Vagina (tissue), 2 donors: ENCODE data around the gene TMEM269. TPM values are rescaled to one million over a fixed set of nuclear protein-coding genes. Genes with fewer than 3 reads are reported as not detected.

Experiments
- DNase-seq, 2 donors: peaks; one replicate each; pipeline ENCODE4 v3.0.0-alpha.2; 2017; ENCODE audit errors: extremely low spot score in 2 of 2
- H3K27ac ChIP-seq: fragments of 200-600 bp; sonication (generic); one replicate; pipeline ENCODE4 v1.5.1; 2019
- H3K27me3 ChIP-seq: fragments of 200-600 bp; sonication (generic); one replicate; pipeline ENCODE4 v1.5.1; 2019
- H3K36me3 ChIP-seq, 2 donors: fragments of 200-600 bp; sonication (generic); one replicate each; pipeline ENCODE4 v1.5.1; 2017 to 2019
- H3K4me1 ChIP-seq: fragments of 200-600 bp; sonication (generic); one replicate; pipeline ENCODE4 v1.5.1; 2019
- H3K4me3 ChIP-seq, 2 donors: fragments of 200-600 bp; sonication (generic); 1 replicate in 1 of 2; 2 replicates in 1 of 2; pipeline ENCODE4 v1.5.1; 2016 to 2019
- H3K9me3 ChIP-seq: fragments of 200-600 bp; sonication (generic); one replicate; pipeline ENCODE4 v1.5.1; 2019
- POLR2A ChIP-seq, 2 donors: fragments of 450-650 bp; IDR thresholded peaks; one replicate each; pipeline ENCODE4 v1.6.1; 2017; ENCODE audit warnings: antibody characterized with exemption in 2 of 2, mild to moderate bottlenecking in 2 of 2, moderate library complexity in 2 of 2
- POLR2AphosphoS5 ChIP-seq, 2 donors: sonication (generic); formaldehyde crosslinking; IDR thresholded peaks; one replicate each; pipeline ENCODE4 v1.9.0; 2017; ENCODE audit warnings: antibody characterized with exemption in 2 of 2, mild to moderate bottlenecking in 2 of 2, low read depth in 1 of 2; ENCODE audit not compliant: insufficient read depth in 1 of 2
- intact Hi-C: fragments of 100-400 bp; cut with DNase I; formaldehyde crosslinking; loops from one replicate; pipeline ENCODE4 v1.15.1; 2023
- total RNA-seq: library from RNA; depleted of rRNA; stranded (reverse); fragments of >200 nt; gene quantifications from one replicate; pipeline ENCODE4 v1.2.3, GENCODE V29; 2016
- TF ChIP-seq, protein P1 (sequence below), 3 experiments: fragments of 450-650 bp in 2 of 3; fragments of 200-600 bp in 1 of 3; sonication (generic) in 1 of 3; IDR thresholded peaks; one replicate each; pipeline ENCODE4 v1.5.1; 2017 to 2019; ENCODE audit warnings: antibody characterized with exemption in 3 of 3, mild to moderate bottlenecking in 2 of 3, moderate library complexity in 2 of 3

Gene TMEM269
- total RNA-seq, 1 donor from 2014 or later = not detected

DNA sequence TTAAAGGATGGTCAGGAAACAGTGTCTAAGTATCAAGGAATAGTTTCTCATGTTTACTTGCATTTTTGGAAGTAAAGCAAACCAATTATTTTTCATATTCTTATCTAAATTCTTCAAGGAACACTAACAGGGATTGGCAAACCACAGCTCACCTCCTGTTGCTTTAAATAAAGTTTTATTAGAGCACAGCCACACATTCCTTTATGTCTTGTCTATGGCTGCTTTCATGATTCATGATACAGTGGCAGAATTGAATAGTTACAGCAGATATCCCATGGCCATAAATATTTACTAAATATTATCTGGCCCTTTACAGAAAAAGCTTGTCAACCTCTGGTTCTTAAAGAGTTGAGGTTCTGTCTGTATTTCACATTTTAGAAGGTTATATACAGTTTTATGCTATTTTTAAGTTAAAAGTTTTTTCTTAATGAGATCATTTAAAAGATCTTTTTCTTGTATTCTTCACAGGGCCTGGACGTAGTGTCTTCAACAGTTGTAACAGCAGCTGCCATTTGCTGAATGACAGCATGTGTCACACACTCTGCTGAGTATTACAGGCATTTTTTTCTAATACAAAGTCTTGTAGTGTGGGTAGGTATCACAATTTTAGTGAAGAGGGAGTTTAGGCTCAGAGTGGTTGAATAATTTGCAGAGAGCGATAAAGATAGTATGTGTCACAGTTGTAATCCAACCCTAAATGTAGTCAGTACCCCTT, 64.2 kb downstream of the TMEM269 start:
- Histone ChIP-seq H3K4me3 (no peak overlapping the region), H3K9me3 (no peaks in the 10 kb centered on the region), H3K36me3 (peaks cover 0 to 28% of the 10 kb centered on the region in 2 donors), H3K27me3 (no peaks in the 10 kb centered on the region), H3K27ac (no peak overlapping the region), H3K4me1 (peaks cover 40% of the 10 kb centered on the region)
- intact Hi-C loops = no loop called here
- TF ChIP-seq, protein P1, sequence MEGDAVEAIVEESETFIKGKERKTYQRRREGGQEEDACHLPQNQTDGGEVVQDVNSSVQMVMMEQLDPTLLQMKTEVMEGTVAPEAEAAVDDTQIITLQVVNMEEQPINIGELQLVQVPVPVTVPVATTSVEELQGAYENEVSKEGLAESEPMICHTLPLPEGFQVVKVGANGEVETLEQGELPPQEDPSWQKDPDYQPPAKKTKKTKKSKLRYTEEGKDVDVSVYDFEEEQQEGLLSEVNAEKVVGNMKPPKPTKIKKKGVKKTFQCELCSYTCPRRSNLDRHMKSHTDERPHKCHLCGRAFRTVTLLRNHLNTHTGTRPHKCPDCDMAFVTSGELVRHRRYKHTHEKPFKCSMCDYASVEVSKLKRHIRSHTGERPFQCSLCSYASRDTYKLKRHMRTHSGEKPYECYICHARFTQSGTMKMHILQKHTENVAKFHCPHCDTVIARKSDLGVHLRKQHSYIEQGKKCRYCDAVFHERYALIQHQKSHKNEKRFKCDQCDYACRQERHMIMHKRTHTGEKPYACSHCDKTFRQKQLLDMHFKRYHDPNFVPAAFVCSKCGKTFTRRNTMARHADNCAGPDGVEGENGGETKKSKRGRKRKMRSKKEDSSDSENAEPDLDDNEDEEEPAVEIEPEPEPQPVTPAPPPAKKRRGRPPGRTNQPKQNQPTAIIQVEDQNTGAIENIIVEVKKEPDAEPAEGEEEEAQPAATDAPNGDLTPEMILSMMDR (IDR thresholded peaks at IDR 0.05) = no peak
- TF ChIP-seq POLR2A (IDR thresholded peaks at IDR 0.05) = no peak
- no peak for TF ChIP-seq POLR2AphosphoS5 (IDR thresholded peaks at IDR 0.05; ENCODE audit: insufficient read depth in 1 of 2, low read depth in 1 of 2)
- no peak for DNase-seq

DNA sequence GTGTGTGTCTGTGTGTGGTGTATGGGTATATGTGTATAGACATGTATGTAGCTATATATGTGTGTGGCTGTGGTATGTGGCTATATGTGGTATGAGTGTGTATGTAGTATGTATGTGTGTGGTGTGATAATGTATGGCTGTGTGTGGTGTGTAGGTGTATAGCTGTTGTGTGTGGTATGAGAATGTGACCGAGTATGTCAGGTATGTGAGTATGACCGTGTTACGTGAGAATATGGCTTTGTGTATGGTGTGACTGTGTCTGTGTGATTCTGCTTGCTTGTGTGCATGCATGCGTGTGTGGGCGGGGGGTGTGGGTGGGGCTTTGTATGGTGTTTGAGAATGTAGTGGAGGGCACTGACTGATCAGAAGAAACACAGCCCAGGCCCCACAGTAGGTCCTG, 65.2 kb downstream of the TMEM269 start:
- H3K27me3 ChIP-seq = no peaks in the 10 kb centered on the region
- intact Hi-C loops = no loop called here
- TF ChIP-seq POLR2A (IDR thresholded peaks at IDR 0.05) = no peak
- no peak for TF ChIP-seq POLR2AphosphoS5 (IDR thresholded peaks at IDR 0.05; ENCODE audit: insufficient read depth in 1 of 2, low read depth in 1 of 2)
- H3K4me1 ChIP-seq = peaks cover 40% of the 10 kb centered on the region
- H3K27ac ChIP-seq = no peak overlapping the region
- no peak for DNase-seq
- no peak overlapping the region for H3K4me3 ChIP-seq
- peaks cover 0 to 28% of the 10 kb centered on the region in 2 donors for H3K36me3 ChIP-seq
- no peaks in the 10 kb centered on the region for H3K9me3 ChIP-seq

Other genes starting within 250 kb of the TMEM269 start
- gene PPIH, start 126.6 kb upstream of the TMEM269 start, total RNA-seq = 30.0 TPM
- gene YBX1, start 102.6 kb upstream of the TMEM269 start, total RNA-seq = 397 TPM
- not detected for gene CLDN19, start 44.8 kb upstream of the TMEM269 start, total RNA-seq
- gene P3H1, start 18.0 kb upstream of the TMEM269 start, total RNA-seq = 40.5 TPM
- 3.2 TPM for gene C1orf50, start 17.7 kb upstream of the TMEM269 start, total RNA-seq
- gene ERMAP, start 32.1 kb downstream of the TMEM269 start, total RNA-seq = 9.3 TPM
- 23.8 TPM for gene SVBP, start 32.4 kb downstream of the TMEM269 start, total RNA-seq
- gene ZNF691, start 61.6 kb downstream of the TMEM269 start, total RNA-seq = 9.3 TPM
- gene SLC2A1, start 173.9 kb downstream of the TMEM269 start, total RNA-seq = 286 TPM